Measurements from ENCODE around the gene LTB4R.

LTB4R gene

DNA sequence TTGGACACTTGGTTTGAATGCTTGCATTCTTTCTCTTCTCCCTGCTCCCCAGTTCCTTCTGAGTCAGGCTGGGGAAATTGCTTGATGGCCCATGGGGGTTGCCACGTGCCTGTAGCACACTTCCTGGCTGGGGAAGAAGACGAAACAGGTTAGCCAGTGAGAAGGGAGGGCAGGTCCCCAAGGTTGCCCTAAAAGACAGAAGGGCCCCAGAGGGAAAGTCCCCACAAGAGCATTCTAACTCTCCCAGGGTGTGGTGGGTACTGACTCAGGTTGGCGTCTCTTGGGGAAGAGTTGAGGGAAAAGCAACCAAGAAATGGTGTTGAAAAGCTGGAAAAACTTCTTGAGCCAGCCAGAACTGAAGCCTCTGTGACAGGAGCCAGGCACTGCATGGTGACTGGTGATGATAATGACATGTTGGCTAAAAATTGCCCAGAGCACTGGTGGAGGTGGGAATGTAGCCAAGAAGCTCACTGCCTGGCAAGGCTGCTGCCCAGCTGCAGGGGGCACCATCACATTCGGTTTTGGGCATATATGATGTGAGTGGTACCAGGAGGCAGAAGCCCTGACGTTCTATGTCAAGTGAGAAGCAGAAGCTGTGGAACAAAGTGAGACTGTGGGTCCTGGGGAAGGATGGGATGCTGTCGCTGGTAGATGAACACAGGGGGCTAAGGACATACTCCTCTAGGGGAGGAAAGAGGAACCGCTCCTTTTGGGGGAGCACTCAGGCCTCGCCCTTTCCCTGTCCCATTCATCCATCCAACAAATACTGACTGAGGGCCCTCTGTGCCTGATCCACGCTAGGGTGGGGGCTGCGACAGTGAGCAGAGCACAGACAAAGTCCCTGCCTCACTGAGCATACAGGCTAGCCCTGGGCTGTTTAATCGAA lies 31.8 kb upstream of the LTB4R start:
- DNase-seq, result no peak

- no peak for DNase-seq
Observed at GRCh38 chr14:24280797-24281460, 30.4 kb upstream of the LTB4R start.

DNA sequence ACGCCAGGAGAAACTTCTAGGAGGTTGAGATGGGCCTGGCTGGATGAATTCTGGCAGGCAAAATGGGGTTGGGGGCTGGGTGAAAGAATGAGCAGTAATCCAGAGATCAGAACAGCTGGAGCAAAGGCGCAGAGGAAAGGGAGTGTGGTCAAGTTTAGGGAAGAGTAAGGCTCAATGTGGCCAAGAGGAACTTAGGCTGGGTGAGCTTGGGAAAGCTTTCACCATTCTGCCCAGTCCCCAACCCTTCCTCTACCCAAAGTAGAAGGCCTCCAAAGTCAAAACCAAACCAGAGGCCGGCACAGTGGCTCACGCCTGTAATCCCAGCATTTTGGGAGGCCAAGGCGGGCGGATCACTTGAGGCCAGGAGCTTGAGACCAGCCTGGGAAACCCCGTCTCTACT lies 29.7 kb upstream of the LTB4R start:
- no peak for DNase-seq

GRCh38 chr14:24282736-24283135 lies 28.6 kb upstream of the LTB4R start:
- DNase-seq, result no peak

DNA sequence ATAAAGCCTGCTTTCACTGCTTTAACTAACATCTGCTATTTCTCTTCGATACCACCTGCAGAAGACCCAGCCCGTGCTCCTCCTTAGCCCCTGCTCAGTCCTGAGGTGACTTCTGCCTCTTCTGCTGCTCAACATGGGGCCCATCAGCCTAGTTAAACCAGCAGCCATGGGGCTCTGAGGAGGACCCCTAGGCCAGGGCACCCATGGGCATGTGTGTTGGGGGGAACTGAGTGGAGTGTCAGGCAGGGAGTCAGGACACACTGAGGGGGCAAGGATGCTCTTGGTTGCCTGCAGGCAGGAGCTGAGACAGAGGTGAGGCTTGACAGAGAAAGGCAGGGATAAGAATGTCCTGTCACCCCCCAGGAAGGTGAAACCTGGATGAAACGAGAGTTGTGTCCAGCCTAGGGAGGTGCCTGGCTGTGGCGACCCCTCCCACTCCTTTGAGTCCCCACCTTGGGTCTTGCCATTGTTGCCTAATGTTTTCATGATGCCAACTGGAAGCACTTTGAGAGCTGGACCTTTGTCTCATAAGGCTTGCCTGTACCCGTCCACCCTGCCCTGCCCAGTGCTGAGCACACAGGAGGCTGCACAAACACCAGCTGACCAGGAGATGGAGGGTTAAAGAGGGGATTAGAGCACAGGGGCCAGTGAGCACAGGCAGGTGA lies 27.4 kb upstream of the LTB4R start:
- no peak for DNase-seq

GRCh38 chr14:24284501-24285035 lies 26.7 kb upstream of the LTB4R start:
- no peak for DNase-seq

GRCh38 chr14:24285351-24285750 lies 26.0 kb upstream of the LTB4R start:
- no peak for DNase-seq

DNA sequence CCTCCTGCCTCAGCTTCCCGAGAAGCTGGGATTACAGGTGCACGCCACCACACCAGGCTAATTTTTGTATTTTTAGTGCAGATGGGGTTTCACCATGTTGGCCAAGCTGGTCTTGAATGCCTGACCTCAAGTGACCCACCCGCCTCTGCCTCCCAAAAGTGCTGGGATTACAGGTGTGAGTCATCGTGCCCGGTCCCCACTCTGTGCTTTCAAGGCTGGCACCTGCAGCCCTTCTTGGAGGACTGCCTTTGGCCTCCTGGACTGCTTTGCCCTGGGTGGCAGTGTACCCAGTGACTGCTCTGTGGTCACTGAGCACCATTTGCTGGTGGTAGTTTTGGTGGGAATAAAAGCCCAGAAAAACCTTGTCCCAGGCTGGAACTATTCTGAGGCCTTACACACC lies 24.3 kb upstream of the LTB4R start:
- no peak for DNase-seq

DNA sequence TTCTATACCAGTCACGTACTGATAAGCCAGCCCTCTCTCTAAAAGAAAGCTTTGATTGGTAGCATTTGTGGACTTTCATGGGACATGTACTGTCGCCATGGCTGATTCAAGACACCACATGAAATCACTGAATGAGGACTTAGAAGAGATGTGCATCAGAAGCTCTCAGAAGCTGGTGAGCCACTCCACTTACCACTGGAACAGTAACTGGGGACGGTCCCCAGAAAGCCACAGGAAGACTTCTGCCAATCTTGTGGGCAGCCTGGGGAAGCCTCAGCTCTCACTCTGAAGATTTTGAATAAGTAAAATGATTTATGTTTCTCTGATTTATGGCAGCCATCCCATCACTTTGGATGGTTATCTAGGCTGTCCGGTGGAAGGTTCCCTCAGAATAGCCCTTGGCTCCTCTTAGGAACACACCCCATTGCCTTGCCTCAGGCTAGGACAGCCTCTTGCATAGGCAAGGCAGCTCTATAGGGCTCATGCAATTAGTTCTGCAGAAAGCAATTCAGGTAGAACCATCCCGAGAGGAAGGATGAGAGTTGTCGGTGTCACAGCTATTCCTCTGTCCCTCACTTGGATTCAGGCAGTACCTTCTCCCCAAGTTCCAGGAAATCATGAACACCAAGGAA lies 21.5 kb upstream of the LTB4R start:
- DNase-seq, result no peak

GRCh38 chr14:24290746-24291145 lies 20.6 kb upstream of the LTB4R start:
- DNase-seq, result no peak

- DNase-seq, result no peak
Observed at GRCh38 chr14:24291446-24292117, 19.7 kb upstream of the LTB4R start.

DNA sequence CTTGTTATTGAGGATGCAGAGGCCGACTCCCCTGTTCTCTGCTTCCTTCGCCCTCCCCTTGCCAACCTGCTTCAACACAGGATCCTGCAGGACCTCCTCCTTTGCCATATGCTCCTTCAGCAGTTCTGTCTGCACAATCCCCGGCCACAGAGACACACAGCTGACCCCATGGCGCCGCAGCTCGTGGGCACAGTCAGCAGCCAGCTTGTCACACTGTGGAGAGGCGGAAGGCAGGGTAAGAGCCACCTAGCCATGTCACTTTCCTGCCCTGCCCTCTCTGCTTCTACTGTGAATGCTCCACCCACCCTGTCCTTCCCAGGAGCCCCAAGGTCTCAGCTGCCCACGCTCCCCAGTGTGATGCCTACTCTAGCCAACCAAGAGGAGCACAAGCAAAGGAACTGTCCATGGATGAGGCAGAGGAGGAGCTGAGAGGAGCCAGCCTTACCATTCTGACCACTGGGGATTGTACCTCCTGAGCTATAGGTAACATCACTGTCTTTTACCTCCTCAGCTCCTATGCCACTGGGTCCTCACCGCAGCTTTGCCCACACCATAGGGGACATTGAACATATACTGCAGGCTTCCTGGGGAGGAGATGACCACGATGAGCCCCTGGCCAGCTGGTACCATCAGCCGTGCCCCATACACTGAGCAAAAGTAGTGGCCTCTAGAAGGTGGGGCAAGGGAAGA lies 19.0 kb upstream of the LTB4R start:
- DNase-seq, result no peak

DNA sequence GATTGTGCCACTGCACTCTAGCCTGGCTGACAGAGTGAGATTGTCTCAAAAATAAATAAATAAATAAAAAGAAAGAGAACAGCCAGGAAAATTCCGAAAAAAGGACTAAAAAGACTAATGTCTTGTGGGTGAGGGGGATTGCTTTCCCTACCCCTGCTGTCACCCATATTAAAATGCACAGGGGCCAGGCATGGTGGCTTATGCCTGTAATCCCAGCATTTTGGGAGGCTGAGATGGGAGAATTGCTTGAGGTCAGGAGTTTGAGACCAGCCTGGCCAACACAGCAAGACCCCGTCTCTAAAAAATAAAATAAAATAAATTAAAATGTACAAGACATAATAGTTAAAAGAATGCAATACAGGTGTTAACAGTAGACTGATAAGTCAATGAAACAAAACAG lies 17.8 kb upstream of the LTB4R start:
- DNase-seq, result no peak

GRCh38 chr14:24296341-24297157 lies 14.8 kb upstream of the LTB4R start:
- DNase-seq, result peak; percentile 69

DNA sequence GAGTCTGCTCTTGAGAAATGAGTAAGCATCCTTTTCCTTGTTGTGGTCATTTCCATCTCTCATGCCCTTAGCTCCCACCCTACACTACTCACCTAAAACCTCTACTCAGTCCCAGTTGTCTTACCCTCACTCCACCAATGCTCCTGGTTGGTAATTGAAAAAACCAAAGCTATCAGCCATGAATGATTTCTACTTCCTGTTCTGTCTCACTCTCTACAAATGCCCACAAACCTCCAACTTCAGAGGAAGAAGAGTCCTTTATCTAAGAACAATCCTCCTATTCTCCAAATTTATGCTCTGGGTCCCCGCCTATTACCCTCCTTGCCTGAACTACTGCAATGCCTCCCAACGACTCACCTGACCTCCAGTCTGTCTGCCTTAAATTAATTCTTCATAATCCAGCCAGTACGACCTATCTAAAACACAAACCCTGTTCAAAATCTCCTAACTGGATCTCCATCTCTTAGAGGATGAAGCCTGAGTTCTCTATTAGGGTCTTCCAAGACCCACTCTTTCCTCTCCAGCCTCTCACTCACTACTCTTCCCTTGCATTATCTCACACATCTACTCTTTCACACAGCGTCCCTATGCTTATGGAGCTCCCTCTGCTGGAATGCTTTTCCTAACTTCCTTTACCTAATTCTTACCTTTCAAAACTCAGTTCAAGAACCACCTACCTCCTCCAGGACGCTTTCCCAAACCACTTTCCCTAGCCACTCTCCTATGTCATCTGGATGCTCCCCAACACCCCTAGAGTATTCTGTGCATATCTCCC lies 13.9 kb upstream of the LTB4R start:
- DNase-seq, result peak; percentile 59

- peak; percentile 44 for DNase-seq
Observed at GRCh38 chr14:24298892-24299254, 12.4 kb upstream of the LTB4R start.

GRCh38 chr14:24299255-24300191 lies 11.8 kb upstream of the LTB4R start, which contains the start of the genes DHRS1 and NOP9:
Gene DHRS1, minus strand, starts transcription at chr14:24299780. Its CDS starts 674 bp downstream, at chr14:24299106.
Gene NOP9, plus strand, starts transcription at chr14:24299850. Its CDS starts 105 bp downstream, at chr14:24299955.
- DNase-seq, result peak; percentile 85

GRCh38 chr14:24300326-24300980 lies 10.8 kb upstream of the LTB4R start:
- DNase-seq, result no peak

All from NCI-H82 (cell line).